ENCODE measurements around the gene ZNF212.
A peak's percentile ranks its signal among the peaks of the same experiment; 100 is the strongest.

ZNF212 gene

DNA sequence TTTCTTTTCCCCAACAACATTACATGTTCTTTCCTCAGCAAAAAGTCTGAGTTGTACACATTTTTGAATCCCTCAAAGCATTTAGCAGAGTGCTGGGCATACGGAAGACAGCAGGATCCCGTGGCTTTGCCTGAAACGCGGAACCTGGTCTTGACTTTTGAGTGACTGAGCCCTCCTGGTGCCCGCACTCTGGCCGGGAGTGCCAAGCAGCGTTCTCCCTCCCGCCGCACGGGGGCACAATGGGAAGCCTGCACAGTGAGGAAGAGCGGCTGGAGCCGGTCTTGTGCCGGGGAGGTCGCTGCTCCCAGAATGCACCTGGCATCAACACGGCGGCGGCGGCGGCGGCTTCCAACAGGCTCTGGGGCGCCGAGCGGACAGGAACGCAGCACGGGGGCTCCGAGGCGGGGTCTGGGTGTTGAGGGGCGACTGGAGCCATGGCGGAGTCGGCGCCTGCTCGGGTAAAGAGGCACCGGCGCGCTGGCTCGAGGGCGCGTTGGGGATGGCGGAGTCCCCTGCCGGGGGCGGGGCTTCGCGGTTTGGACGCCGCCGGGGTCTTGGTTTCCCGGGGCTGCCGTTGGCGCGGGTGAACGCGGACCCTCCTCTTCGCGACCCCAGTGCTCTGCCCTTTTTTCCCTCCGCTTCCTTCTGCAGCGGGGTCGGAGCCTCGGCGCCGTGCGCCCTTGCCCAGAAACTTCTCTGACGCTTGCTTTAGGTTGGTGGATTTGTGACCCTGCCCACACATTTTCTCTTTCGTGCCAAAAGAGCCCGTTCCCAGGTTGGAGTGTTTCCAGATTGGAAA, at the start of gene ZNF212:
Gene ZNF212 (plus strand): TSS at position 307 of the 799 bp plus-strand sequence. CDS start 128 bp downstream, at position 435.
- Mint-ChIP-seq H3K36me3 (ENCODE audit: low read depth) (peaks cover 5% of the 10 kb centered on the region), H3K9me3 (peaks cover 6% of the 10 kb centered on the region), H3K4me1 (ENCODE audit: low read depth) (peaks cover 13% of the 10 kb centered on the region), H3K4me3 (peak within 1 kb of the TSS; percentile 89), H3K27ac (peak within 1 kb of the TSS; percentile 73), H3K27me3 (ENCODE audit: low read depth) (no peaks in the 10 kb centered on the region)

DNA sequence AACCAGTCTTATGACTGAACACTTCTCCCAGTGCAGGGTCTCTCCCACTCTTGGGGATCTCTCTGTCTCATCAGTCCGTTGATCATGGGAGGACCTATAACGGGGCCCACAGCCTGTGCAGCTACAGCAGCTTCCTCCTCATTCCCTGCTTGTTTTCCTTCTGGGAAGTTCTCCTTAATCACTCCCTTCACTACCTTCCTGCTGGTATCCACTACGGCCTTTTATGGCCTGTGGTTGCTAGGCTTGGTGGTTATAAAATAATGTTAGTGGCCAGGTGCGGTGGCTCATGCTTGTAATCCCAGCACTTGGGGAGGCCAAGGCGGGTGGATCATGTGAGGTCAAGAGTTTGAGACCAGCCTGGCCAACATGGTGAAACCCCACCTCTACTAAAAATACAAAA, 47.6 kb upstream of the ZNF212 start:
- peak overlapping the region; percentile 42 for H3K4me3 Mint-ChIP-seq

DNA sequence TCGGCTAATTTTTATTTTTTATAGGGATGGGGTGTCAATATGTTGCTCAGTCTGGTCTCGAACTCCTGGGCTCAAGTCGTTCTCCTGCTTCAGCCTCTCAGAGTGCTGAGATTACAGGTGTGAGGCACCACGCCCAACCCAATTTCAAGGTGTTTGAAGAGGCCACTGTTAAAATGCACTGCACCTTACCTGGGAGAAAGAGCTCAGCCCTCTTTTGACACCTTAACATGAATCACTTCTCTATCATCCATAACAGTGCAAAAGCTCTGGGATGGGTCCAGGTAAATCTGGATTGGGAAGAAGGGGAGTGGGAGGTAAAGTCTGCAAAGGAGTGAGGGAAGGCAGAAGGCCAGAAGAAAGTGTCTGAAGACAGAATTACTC, 44.7 kb upstream of the ZNF212 start:
- Mint-ChIP-seq H3K9me3 (no peaks in the 10 kb centered on the region), H3K4me3 (peak overlapping the region; percentile 81), H3K4me1 (ENCODE audit: low read depth) (peaks cover 40% of the 10 kb centered on the region), H3K27me3 (ENCODE audit: low read depth) (no peaks in the 10 kb centered on the region), H3K27ac (peak overlapping the region; percentile 41), H3K36me3 (ENCODE audit: low read depth) (peaks cover 14% of the 10 kb centered on the region)

More for the DNA sequence above, 47.6 kb upstream of the ZNF212 start:
- H3K4me1 Mint-ChIP-seq (ENCODE audit: low read depth): peaks cover 21% of the 10 kb centered on the region
- peak overlapping the region; percentile 41 for H3K27ac Mint-ChIP-seq
- H3K9me3 Mint-ChIP-seq: no peaks in the 10 kb centered on the region
- H3K36me3 Mint-ChIP-seq (ENCODE audit: low read depth): no peaks in the 10 kb centered on the region
- peaks cover 9% of the 10 kb centered on the region for H3K27me3 Mint-ChIP-seq (ENCODE audit: low read depth)

DNA sequence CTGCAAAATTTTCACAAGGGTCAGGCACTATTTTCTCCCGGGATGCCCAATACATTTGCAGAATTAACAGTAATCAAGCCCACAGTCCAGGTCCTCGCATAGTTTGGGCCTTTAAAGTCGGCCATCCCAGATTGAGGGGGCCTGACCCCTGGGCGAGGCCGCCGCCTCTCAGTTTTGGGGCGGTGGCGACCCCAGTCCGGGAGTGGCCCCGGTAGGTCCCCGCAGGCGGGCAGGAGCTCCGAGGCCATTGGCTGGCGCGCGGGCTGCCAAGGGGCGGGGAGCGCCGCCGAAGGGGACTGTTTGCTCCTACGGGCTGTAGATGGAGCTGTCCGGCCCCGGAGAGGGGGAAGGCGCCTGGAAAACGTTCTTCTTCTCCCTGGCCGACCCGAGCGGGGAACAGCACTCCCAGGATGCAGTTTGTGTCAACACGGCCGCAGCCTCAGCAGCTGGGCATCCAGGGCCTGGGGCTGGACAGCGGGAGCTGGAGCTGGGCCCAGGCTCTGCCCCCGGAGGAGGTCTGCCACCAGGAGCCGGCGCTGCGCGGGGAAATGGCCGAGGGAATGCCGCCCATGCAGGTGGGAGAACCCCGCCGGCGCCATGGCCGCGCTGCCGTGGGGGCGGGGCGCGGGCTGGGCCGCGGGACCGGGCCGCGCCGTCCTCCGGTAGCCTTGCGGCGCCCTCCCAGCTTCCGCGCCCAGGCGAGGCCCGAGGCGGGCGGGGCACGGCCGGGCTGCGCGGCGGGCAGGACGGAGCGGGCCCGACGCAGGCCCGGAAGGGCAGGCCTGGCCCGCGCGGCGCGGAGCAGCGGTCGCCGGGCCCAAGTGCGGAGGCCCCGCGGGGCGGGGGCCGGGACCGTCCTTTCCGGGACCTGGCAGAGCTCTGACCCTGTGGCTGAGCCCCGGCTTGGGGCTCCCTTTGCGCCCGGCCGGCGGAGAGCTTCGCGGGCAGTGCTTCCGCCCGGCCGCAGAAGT, 44.0 kb upstream of the ZNF212 start, which contains the start of gene ZNF282:
Gene ZNF282 (plus strand): TSS at position 367 of the 971 bp plus-strand sequence. CDS start 44 bp downstream, at position 411.
- Mint-ChIP-seq H3K27ac (peak within 1 kb of the TSS; percentile 89), H3K9me3 (no peaks in the 10 kb centered on the region), H3K27me3 (ENCODE audit: low read depth) (no peaks in the 10 kb centered on the region), H3K4me3 (peak within 1 kb of the TSS; percentile 93), H3K4me1 (ENCODE audit: low read depth) (peaks cover 40% of the 10 kb centered on the region), H3K36me3 (ENCODE audit: low read depth) (peaks cover 19% of the 10 kb centered on the region)

DNA sequence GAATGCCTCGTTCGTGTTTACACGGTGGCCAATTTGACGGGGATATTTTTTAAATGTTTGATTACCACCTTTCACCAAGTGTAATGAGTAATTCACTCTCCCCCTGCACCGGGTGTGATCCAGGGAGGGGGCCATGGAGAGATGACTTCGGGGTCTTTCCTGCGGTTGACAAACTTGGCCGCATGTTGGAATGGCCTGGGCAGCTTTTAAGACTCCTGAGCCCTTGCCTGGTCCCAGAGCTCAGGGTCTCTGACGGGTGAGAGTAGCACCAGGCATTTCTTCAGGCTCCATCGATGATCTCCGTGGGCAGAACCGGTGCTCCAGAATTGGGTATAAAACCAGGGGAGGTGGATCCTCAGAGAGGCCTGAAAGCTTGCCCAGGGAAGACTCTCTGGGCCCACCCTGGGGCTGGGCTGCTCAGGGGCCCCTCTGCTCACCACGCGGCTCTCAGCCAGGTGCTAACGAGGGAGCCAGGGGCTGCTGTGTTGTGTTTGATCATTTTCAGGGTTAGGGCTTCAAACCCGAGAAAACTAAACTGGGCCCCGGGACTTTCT, 43.2 kb upstream of the ZNF212 start:
- H3K4me3 Mint-ChIP-seq: peak overlapping the region; percentile 93
- peaks cover 24% of the 10 kb centered on the region for H3K36me3 Mint-ChIP-seq (ENCODE audit: low read depth)
- no peaks in the 10 kb centered on the region for H3K9me3 Mint-ChIP-seq
- H3K4me1 Mint-ChIP-seq (ENCODE audit: low read depth): peaks cover 39% of the 10 kb centered on the region
- peak overlapping the region; percentile 89 for H3K27ac Mint-ChIP-seq
- no peaks in the 10 kb centered on the region for H3K27me3 Mint-ChIP-seq (ENCODE audit: low read depth)

DNA sequence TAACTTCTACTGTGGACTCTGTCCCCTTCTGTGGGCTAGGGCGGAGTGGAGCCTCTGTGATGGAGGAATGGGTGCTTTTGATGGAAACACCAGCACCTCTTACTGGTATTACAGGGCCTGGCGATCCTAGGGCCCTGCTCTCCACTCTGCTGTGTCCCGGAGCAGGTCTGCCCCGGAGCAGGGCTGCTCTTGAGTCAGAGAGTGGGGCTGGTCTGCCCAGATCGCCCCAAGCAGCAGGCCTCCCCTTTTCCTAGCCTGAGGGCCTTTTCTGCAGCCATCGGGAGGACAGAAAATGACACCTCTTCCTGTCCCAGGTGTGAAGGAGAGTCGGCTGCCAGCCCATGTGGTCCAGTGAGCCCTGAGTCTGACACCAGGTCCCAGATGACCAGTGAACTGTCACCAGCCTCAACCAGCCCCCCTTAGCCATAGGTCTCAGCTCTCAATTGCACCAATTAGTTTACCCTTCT, 42.7 kb upstream of the ZNF212 start:
- no peaks in the 10 kb centered on the region for H3K27me3 Mint-ChIP-seq (ENCODE audit: low read depth)
- H3K9me3 Mint-ChIP-seq: no peaks in the 10 kb centered on the region
- peaks cover 37% of the 10 kb centered on the region for H3K4me1 Mint-ChIP-seq (ENCODE audit: low read depth)
- peak overlapping the region; percentile 89 for H3K27ac Mint-ChIP-seq
- H3K36me3 Mint-ChIP-seq (ENCODE audit: low read depth): peaks cover 26% of the 10 kb centered on the region
- H3K4me3 Mint-ChIP-seq: peak overlapping the region; percentile 93

DNA sequence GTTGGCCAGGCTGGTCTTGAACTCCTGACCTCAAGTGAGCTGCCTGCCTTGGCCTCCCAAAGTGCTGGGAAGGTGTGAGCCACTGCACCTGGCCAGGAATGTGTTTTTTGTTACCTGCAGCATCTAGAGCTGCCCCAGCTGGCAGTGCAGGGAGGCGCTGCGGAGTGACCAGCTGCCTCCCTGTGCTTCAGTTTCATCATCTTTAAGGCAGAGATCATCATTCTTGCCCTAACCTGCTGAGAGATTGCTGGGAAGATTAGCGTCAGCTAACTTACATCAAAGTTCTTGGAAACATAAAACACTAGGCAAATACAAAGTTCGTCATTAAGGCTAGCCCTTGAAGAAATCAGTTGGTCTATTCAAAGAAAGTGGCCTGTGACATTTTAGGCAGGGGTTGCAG, 41.8 kb upstream of the ZNF212 start:
- Mint-ChIP-seq H3K27me3 (ENCODE audit: low read depth) (no peaks in the 10 kb centered on the region), H3K4me1 (ENCODE audit: low read depth) (peaks cover 36% of the 10 kb centered on the region), H3K4me3 (peak overlapping the region; percentile 93), H3K9me3 (no peaks in the 10 kb centered on the region), H3K36me3 (ENCODE audit: low read depth) (peaks cover 30% of the 10 kb centered on the region), H3K27ac (peak overlapping the region; percentile 31)

DNA sequence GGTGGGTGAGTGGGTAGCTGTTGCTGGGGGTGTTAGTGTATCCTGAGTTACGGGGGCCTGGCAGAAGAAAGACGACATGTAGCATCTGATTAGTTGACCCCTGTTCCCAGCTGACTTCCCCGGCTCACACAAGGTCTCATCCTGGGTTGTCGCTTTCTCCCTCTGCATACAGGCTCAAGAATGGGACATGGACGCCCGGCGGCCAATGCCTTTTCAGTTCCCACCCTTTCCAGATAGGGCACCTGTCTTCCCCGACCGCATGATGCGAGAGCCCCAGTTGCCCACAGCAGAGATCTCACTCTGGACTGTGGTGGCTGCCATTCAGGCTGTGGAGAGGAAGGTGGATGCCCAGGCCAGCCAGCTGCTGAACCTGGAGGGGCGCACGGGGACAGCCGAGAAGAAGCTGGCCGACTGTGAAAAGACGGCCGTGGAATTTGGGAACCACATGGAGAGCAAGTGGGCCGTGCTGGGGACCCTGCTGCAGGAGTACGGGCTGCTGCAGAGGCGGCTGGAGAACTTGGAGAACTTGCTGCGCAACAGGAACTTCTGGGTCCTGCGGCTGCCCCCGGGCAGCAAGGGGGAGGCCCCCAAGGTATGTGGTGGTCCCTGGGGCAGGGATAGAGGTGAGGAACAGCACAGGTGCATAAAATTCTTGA, 41.2 kb upstream of the ZNF212 start:
- no peak overlapping the region for H3K4me3 Mint-ChIP-seq
- no peaks in the 10 kb centered on the region for H3K9me3 Mint-ChIP-seq
- H3K4me1 Mint-ChIP-seq (ENCODE audit: low read depth): peaks cover 42% of the 10 kb centered on the region
- no peaks in the 10 kb centered on the region for H3K27me3 Mint-ChIP-seq (ENCODE audit: low read depth)
- H3K27ac Mint-ChIP-seq: no peak overlapping the region
- peaks cover 36% of the 10 kb centered on the region for H3K36me3 Mint-ChIP-seq (ENCODE audit: low read depth)

DNA sequence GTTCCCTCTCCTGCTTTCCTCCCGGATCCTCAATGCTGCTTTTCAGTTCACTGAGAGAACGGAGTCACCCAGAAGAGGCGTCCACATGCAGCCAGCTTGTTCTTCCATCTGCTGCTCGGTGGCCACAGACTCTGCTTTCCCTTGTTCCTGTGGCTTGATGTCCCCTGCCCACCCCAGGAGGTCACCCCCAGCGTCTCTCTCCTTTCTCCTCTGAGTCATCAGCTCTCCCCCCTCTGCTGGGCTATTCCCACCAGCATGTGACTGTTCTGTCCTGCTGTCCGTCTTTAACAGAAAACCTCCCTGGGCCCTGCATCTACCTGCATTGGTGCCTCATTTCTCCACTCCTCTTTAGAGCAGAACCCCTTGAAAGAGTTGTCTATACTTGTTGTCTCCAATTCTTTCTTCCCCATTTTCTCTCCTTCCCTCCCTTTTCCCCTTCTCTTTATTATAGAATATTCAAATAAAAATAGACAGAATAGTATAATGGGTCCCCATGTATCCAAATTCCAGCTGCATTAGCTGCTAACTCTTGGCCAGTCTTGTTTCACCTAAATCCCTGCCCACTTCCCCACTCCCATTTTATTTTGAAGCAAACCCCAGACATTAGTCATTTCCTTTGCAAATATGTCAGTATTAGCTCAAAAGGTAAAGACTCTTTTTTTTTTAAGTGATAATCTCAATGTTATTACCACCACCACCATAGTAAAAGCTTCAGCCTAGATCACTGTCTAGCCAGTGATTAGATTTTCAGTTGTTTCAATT, 40.0 kb upstream of the ZNF212 start:
- Mint-ChIP-seq H3K36me3 (ENCODE audit: low read depth) (peaks cover 45% of the 10 kb centered on the region), H3K9me3 (no peaks in the 10 kb centered on the region), H3K4me1 (ENCODE audit: low read depth) (peaks cover 49% of the 10 kb centered on the region), H3K27me3 (ENCODE audit: low read depth) (no peaks in the 10 kb centered on the region), H3K27ac (peak overlapping the region; percentile 26), H3K4me3 (no peak overlapping the region)

DNA sequence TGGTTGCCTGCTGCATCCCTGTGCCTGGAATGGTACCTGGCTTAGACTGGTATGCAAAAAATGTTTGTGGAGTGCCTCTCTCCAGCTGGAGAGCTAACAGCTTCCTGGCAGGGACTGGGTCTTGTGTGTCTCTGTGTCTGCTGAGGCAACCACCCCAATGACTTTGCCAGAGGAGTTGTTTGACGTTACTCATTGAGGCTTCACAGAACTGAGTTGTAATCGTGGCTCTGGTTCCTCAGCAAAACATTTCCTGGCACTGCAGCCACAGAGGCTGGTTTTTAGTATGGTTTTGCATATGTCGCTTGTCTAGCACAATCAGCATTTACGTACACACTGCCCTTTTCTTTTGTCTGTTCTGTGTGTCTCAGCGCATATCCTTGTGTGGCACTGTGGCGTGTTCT, 36.6 kb upstream of the ZNF212 start:
- Mint-ChIP-seq H3K4me3 (peak overlapping the region; percentile 62), H3K27me3 (ENCODE audit: low read depth) (no peaks in the 10 kb centered on the region), H3K4me1 (ENCODE audit: low read depth) (peaks cover 40% of the 10 kb centered on the region), H3K36me3 (ENCODE audit: low read depth) (peaks cover 63% of the 10 kb centered on the region), H3K27ac (peak overlapping the region; percentile 96), H3K9me3 (no peaks in the 10 kb centered on the region)

DNA sequence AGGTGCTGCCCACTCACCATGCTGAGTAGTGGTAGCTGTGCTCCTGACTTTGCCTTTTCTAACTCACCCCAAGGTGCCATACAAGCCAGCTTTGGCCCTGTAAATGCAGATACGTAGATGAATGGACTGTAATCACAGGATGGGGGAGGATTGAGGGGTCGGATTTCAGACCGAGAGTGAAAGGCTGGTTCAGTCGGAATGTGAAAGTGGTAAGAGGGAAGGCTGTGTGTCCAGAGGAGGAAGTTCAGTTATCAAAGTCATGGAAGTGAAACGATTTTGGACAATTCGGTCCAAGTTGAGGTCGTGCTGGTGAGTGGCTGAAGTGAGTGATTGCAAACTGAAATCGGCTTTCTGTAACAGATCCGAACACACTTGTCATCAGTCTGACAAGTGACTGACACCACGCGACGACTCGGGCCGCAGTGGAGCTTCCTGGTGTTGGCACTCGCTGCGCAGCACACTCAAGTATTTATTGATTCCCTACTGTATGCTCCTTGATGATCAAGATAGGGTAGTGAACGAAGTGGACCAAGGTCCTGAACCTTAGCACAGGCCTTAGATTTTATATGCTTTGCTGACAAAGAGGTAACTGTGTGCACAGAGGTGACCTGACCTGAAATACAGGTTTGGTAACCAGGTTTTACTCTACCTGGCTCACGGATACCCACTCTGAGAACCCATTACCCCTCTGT, 33.6 kb upstream of the ZNF212 start:
- Mint-ChIP-seq H3K4me1 (ENCODE audit: low read depth) (peaks cover 35% of the 10 kb centered on the region), H3K27me3 (ENCODE audit: low read depth) (no peaks in the 10 kb centered on the region), H3K4me3 (no peak overlapping the region), H3K27ac (peak overlapping the region; percentile 71), H3K36me3 (ENCODE audit: low read depth) (peaks cover 61% of the 10 kb centered on the region), H3K9me3 (no peaks in the 10 kb centered on the region)

DNA sequence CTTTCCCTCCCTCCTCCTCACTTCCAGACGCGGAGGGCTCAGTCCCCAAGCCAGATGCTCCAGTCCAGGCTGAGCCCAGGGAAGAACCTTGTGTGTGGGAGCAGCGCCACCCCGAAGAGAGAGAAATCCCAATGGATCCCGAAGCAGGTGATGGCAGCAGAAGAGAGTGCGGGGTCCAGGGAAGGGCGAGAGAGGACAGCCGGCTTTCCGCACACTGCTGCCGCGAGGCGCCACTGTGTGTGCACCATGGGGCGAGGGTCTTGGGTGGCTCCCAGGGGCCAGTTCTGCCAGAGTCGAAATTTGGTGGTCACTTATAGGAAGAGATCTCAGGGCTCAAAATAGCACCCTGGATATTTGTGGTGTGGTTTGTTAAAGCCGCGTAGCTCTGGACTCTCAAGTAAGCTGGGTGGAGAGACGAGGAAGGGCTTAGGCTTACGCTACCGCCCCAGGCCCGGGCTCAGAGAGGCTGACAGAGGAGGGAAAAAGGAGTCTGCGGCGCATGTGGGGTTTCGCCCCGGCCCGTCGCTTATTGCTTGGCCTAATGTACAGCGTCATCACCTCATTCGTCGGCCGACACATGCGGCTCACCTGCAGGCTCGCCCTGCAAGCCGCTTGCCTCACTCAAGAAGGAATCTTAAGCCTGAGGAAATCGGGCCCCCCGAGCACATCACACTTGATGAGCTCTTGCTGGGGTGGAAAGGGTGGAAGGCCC, 32.0 kb upstream of the ZNF212 start:
- Mint-ChIP-seq H3K9me3 (no peaks in the 10 kb centered on the region), H3K27ac (no peak overlapping the region), H3K4me3 (no peak overlapping the region), H3K36me3 (ENCODE audit: low read depth) (peaks cover 62% of the 10 kb centered on the region), H3K27me3 (ENCODE audit: low read depth) (no peaks in the 10 kb centered on the region), H3K4me1 (ENCODE audit: low read depth) (peaks cover 30% of the 10 kb centered on the region)
